H9 (cell line): ENCODE measurements around the gene DDX1. TPM values are rescaled to one million over a fixed set of nuclear protein-coding genes. Genes with fewer than 3 reads are reported as not detected.

Source experiments
- DNase-seq: peaks from one replicate; pipeline ENCODE4 v3.0.0-alpha.2; 2017
- H2AFZ ChIP-seq: one replicate; pipeline ENCODE4 v1.6.1; 2013; ENCODE audit warnings: mild to moderate bottlenecking, low read length, control low read depth, moderate library complexity
- H2AK5ac ChIP-seq: 2 replicates; pipeline ENCODE4 v1.6.1; 2013; ENCODE audit warnings: low read length, control low read depth, mixed read lengths; ENCODE audit not compliant: insufficient read length
- H2BK120ac ChIP-seq: one replicate; pipeline ENCODE4 v1.6.1; 2013; ENCODE audit warnings: low read depth, mild to moderate bottlenecking, low read length, control low read depth, inconsistent platforms; ENCODE audit not compliant: poor library complexity, severe bottlenecking
- H2BK12ac ChIP-seq: 2 replicates; pipeline ENCODE4 v1.6.1; 2013; ENCODE audit warnings: low read length, control low read depth, mixed read lengths, low read depth; ENCODE audit not compliant: insufficient read length
- H2BK15ac ChIP-seq: 2 replicates; pipeline ENCODE4 v1.6.1; 2013; ENCODE audit warnings: low read depth, low read length, control low read depth
- H2BK20ac ChIP-seq: one replicate; pipeline ENCODE4 v1.6.1; 2013; ENCODE audit warnings: low read depth, mild to moderate bottlenecking, low read length, control low read depth, inconsistent platforms; ENCODE audit not compliant: poor library complexity, severe bottlenecking
- H2BK5ac ChIP-seq: 2 replicates; pipeline ENCODE4 v1.6.1; 2013; ENCODE audit warnings: low read length, control low read depth, mixed read lengths; ENCODE audit not compliant: insufficient read length
- H3K14ac ChIP-seq: 2 replicates; pipeline ENCODE4 v1.6.1; 2013; ENCODE audit warnings: low read length, control low read depth; ENCODE audit not compliant: insufficient read depth
- H3K18ac ChIP-seq: 2 replicates; pipeline ENCODE4 v1.6.1; 2013; ENCODE audit warnings: low read depth, mild to moderate bottlenecking, mixed read lengths, low read length, control low read depth; ENCODE audit not compliant: insufficient read length
- H3K23ac ChIP-seq: 2 replicates; pipeline ENCODE4 v1.6.1; 2013; ENCODE audit warnings: low read length, control low read depth, mixed read lengths, low read depth; ENCODE audit not compliant: insufficient read length
- H3K23me2 ChIP-seq: 2 replicates; pipeline ENCODE4 v1.6.1; 2013; ENCODE audit warnings: low read depth, mild to moderate bottlenecking, mixed read lengths, low read length, control low read depth; ENCODE audit not compliant: insufficient read length, poor library complexity, severe bottlenecking
- H3K27ac ChIP-seq: 2 replicates; pipeline ENCODE4 v1.5.1; 2013; ENCODE audit warnings: low read length, control low read depth, mixed read lengths, low read depth; ENCODE audit not compliant: insufficient read length
- H3K27me3 ChIP-seq: 2 replicates; pipeline ENCODE4 v1.6.1; 2013; ENCODE audit warnings: low read length, control low read depth, inconsistent platforms; ENCODE audit not compliant: insufficient read depth
- H3K4ac ChIP-seq: 2 replicates; pipeline ENCODE4 v1.6.1; 2013; ENCODE audit warnings: low read depth, mild to moderate bottlenecking, control low read depth, inconsistent platforms, low read length, moderate library complexity
- H3K4me1 ChIP-seq: 2 replicates; pipeline ENCODE4 v1.6.1; 2013; ENCODE audit warnings: low read length, control low read depth, inconsistent platforms; ENCODE audit not compliant: insufficient read depth
- H3K4me2 ChIP-seq: 2 replicates; pipeline ENCODE4 v1.6.1; 2013; ENCODE audit warnings: low read length, control low read depth, mixed read lengths; ENCODE audit not compliant: insufficient read length, insufficient read depth
- H3K56ac ChIP-seq: 2 replicates; pipeline ENCODE4 v1.6.1; 2013; ENCODE audit warnings: low read depth, mild to moderate bottlenecking, mixed read lengths, low read length, control low read depth; ENCODE audit not compliant: insufficient read length
- H3K79me1 ChIP-seq: 2 replicates; pipeline ENCODE4 v1.6.1; 2013; ENCODE audit warnings: low read depth, mild to moderate bottlenecking, moderate library complexity, low read length, control low read depth, inconsistent platforms; ENCODE audit not compliant: insufficient read depth, poor library complexity, severe bottlenecking
- H3K79me2 ChIP-seq: 2 replicates; pipeline ENCODE4 v1.6.1; 2013; ENCODE audit warnings: low read length, control low read depth, inconsistent platforms; ENCODE audit not compliant: insufficient read depth
- H3K9ac ChIP-seq: 2 replicates; pipeline ENCODE4 v1.6.1; 2013; ENCODE audit warnings: low read length, control low read depth, mixed read lengths; ENCODE audit not compliant: insufficient read length; ENCODE audit errors: extremely low read depth
- H3K9me3 ChIP-seq: one replicate; pipeline ENCODE4 v1.6.1; 2013; ENCODE audit warnings: low read depth, low read length, inconsistent platforms; ENCODE audit not compliant: control insufficient read depth
- H3T11ph ChIP-seq: one replicate; pipeline ENCODE4 v1.6.1; 2013; ENCODE audit warnings: mild to moderate bottlenecking, low read length, control low read depth, inconsistent platforms
- H4K20me1 ChIP-seq: one replicate; pipeline ENCODE4 v1.6.1; 2013; ENCODE audit not compliant: control insufficient read depth, insufficient read length, insufficient read depth
- H4K5ac ChIP-seq: 2 replicates; pipeline ENCODE4 v1.6.1; 2013; ENCODE audit warnings: low read depth, mild to moderate bottlenecking, mixed read lengths, low read length, control low read depth; ENCODE audit not compliant: insufficient read length
- H4K8ac ChIP-seq: replicated peaks from 2 replicates; pipeline ENCODE4 v1.6.1; 2013; ENCODE audit warnings: low read length, control low read depth, mixed read lengths, low read depth; ENCODE audit not compliant: insufficient read length
- H4K91ac ChIP-seq: 2 replicates; pipeline ENCODE4 v1.6.1; 2013; ENCODE audit warnings: low read depth, mild to moderate bottlenecking, moderate library complexity, mixed read lengths, low read length, control low read depth; ENCODE audit not compliant: insufficient read length
- H3K27ac Mint-ChIP-seq, 3 experiments: 2 replicates in 2 of 3; 3 replicates in 1 of 3; pipeline ENCODE4 v1.8.0; 2020 to 2021; ENCODE audit warnings: mixed read lengths in 3 of 3, mild to moderate bottlenecking in 1 of 3, moderate library complexity in 1 of 3
- H3K27me3 Mint-ChIP-seq: 2 replicates; pipeline ENCODE4 v1.8.0; 2021; ENCODE audit warnings: low read depth, mild to moderate bottlenecking, moderate library complexity, mixed read lengths
- H3K36me3 Mint-ChIP-seq, 3 experiments: 2 replicates in 2 of 3; 3 replicates in 1 of 3; pipeline ENCODE4 v1.8.0; 2020 to 2021; ENCODE audit warnings: low read depth in 3 of 3, mixed read lengths in 3 of 3; ENCODE audit not compliant: insufficient read depth in 1 of 3
- H3K4me1 Mint-ChIP-seq, 2 experiments: 2 replicates each; pipeline ENCODE4 v1.8.0; 2020; ENCODE audit warnings: mixed read lengths in 2 of 2
- H3K4me3 Mint-ChIP-seq, 2 experiments: 2 replicates in 1 of 2; 3 replicates in 1 of 2; pipeline ENCODE4 v1.8.0; 2020 to 2021; ENCODE audit warnings: mild to moderate bottlenecking in 2 of 2, mixed read lengths in 2 of 2, moderate library complexity in 1 of 2
- H3K9me3 Mint-ChIP-seq, 2 experiments: 2 replicates in 1 of 2; 3 replicates in 1 of 2; pipeline ENCODE4 v1.8.0; 2020; ENCODE audit warnings: mild to moderate bottlenecking in 2 of 2, mixed read lengths in 2 of 2, moderate library complexity in 1 of 2
- WGBS: extraction: QIAGEN DNeasy Blood & Tissue Kit; methylation state at CpG from one replicate; pipeline ENCODE4 v1.1.7; 2013; ENCODE audit warnings: missing lambda C conversion rate, low lambda C conversion rate, mixed read lengths; ENCODE audit not compliant: insufficient read length; ENCODE audit errors: extremely low coverage; 5-methylcytosine and 5-hydroxymethylcytosine counted together
- total RNA-seq: library from RNA; stranded (reverse); gene quantifications from 2 replicates; pipeline ENCODE4 v1.2.1, GENCODE V29; 2021
- TF ChIP-seq, protein P1 (sequence below): fragments of 200-600 bp; sonication (generic); conservative IDR thresholded peaks from 3 replicates; pipeline ENCODE4 v1.8.0; 2021; ENCODE audit warnings: antibody characterized with exemption, mild to moderate bottlenecking

DDX1 gene
- total RNA-seq, 1 experiment from 2014 or later: 120 TPM

DNA sequence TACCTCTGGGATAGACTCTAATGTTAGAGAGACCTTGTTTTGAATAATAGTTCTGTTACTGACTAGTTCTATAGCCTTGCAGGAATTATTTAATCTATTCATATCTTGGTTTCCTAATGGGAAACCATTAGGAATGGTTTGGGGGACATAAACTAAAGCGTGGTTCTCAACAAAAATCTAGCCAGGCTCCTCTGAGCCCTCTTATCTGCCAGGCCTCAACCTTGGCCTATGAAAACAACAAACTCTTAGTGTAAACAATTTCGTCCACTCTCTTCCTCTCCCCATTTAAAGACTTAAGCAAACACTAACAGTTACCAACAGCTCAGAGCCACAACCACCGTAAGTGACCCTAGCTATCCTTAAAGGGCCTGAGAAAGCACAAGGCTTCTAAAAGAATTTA is 19.9 kb upstream of the DDX1 start:
- Histone ChIP-seq H2BK120ac (no peak overlapping the region), H3K4ac (no peak overlapping the region), H3K56ac (no peak overlapping the region), H3K14ac (no peak overlapping the region), H3K79me1 (no peaks in the 10 kb centered on the region), H3K79me2 (no peaks in the 10 kb centered on the region), H2BK15ac (no peak overlapping the region), H2BK5ac (no peak overlapping the region), H3K9me3 (no peaks in the 10 kb centered on the region), H2BK12ac (no peak overlapping the region), H3K4me2 (no peak overlapping the region), H4K20me1 (no peaks in the 10 kb centered on the region), H4K91ac (no peak overlapping the region), H3K4me1 (no peaks in the 10 kb centered on the region), H3K27ac (no peak overlapping the region), H4K5ac (no peak overlapping the region), H3K18ac (no peak overlapping the region), H3K23me2 (no peaks in the 10 kb centered on the region), H3K27me3 (no peaks in the 10 kb centered on the region), H2AK5ac (no peak overlapping the region), H3K9ac (no peak overlapping the region), H4K8ac (no peak overlapping the region), H3T11ph (no peak overlapping the region), H3K23ac (no peak overlapping the region), H2BK20ac (no peak overlapping the region), H2AFZ (no peak overlapping the region)
- Mint-ChIP-seq H3K4me3 (no peak overlapping the region), H3K36me3 (no peaks in the 10 kb centered on the region), H3K4me1 (no peaks in the 10 kb centered on the region), H3K27ac (no peak overlapping the region), H3K9me3 (no peaks in the 10 kb centered on the region), H3K27me3 (no peaks in the 10 kb centered on the region)
- no peak for DNase-seq
- TF ChIP-seq, protein P1, sequence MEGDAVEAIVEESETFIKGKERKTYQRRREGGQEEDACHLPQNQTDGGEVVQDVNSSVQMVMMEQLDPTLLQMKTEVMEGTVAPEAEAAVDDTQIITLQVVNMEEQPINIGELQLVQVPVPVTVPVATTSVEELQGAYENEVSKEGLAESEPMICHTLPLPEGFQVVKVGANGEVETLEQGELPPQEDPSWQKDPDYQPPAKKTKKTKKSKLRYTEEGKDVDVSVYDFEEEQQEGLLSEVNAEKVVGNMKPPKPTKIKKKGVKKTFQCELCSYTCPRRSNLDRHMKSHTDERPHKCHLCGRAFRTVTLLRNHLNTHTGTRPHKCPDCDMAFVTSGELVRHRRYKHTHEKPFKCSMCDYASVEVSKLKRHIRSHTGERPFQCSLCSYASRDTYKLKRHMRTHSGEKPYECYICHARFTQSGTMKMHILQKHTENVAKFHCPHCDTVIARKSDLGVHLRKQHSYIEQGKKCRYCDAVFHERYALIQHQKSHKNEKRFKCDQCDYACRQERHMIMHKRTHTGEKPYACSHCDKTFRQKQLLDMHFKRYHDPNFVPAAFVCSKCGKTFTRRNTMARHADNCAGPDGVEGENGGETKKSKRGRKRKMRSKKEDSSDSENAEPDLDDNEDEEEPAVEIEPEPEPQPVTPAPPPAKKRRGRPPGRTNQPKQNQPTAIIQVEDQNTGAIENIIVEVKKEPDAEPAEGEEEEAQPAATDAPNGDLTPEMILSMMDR: no peak
- WGBS: no CpG with 5 or more reads among the region's 3 CpGs
